Muscle layer of colon (tissue), 2 donors: ENCODE measurements around the gene DIP2C.
A peak's percentile ranks its signal among the peaks of the same experiment; 100 is the strongest.
"Not testable (repeated sequence)": the region's sequence is repeated elsewhere in the genome, so short reads cannot be mapped to it uniquely, and the experiment has no call there.

Experiments
- H3K27ac ChIP-seq: one replicate; pipeline ENCODE4 v1.7.0; 2013; ENCODE audit warnings: low read depth, mild to moderate bottlenecking, low read length, moderate library complexity
- H3K27me3 ChIP-seq, 2 donors: one replicate each; pipeline ENCODE4 v1.7.0; 2013; ENCODE audit warnings: low read length in 2 of 2, mild to moderate bottlenecking in 2 of 2; ENCODE audit not compliant: insufficient read depth in 2 of 2, control insufficient read depth in 1 of 2
- H3K36me3 ChIP-seq: one replicate; pipeline ENCODE4 v1.7.0; 2013; ENCODE audit warnings: mild to moderate bottlenecking, low read length; ENCODE audit not compliant: insufficient read depth
- H3K4me1 ChIP-seq: one replicate; pipeline ENCODE4 v1.7.0; 2013; ENCODE audit warnings: mild to moderate bottlenecking, low read length; ENCODE audit not compliant: insufficient read depth
- H3K4me3 ChIP-seq, 2 donors: one replicate each; pipeline ENCODE4 v1.7.0; 2013; ENCODE audit warnings: low read length in 2 of 2, low read depth in 1 of 2, mild to moderate bottlenecking in 1 of 2, moderate library complexity in 1 of 2
- H3K9ac ChIP-seq: one replicate; pipeline ENCODE4 v1.7.0; 2013; ENCODE audit warnings: low read length
- H3K9me3 ChIP-seq: one replicate; pipeline ENCODE4 v1.7.0; 2013; ENCODE audit warnings: mild to moderate bottlenecking, low read length
- donor health status: abdominal sarcoma.
- donor health status: Adenocarcinoma of cecum.

The DIP2C gene

DNA sequence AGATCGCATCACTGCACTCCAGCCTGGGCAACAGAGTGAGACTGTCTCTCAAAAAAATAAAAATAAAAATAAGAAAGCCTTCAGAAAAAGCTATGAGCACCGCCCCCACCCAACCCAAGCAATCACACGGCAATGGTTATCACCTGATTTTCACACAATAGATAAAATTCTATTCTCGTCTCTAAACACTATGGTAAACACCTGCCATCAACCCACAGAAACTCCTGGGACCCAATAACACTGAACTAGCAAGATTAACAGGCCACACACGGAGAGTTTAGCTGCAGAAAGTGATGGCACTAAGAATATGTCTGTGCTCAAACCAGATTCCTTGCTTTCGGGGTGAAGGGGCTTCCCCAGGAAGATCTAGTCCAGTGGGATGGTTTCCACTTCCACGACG, 173.8 kb downstream of the DIP2C start:
- no peak overlapping the region for H3K9ac ChIP-seq
- H3K4me1 ChIP-seq: peaks cover 52% of the 10 kb centered on the region
- H3K27me3 ChIP-seq: no peaks in the 10 kb centered on the region

DNA sequence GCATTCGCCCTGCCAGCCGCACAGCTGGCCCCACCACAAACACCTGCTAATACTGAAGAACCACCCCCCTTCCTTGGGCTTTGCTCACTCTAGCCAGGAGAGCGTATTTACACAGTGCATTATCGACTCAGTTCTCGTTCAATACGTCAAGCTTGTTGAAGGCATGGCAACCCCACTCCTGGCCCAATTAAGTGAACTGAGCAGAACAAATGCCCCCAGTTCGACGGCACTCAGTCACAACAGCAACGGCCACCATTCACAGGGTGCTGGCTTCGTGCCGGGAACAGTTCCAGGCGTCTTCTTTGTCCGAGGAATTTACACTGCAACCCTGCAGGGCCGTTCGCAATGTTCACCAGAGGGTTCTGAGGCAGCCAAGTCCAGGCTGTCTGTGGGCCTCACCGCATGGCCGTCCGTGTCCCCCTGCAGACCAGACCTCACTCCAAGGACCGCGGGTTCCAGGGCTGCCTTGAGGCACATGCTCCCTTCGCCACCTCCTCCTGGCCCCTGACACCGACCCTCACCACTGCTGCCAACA, 175.3 kb downstream of the DIP2C start:
- peaks cover 58% of the 10 kb centered on the region for H3K4me1 ChIP-seq
- H3K36me3 ChIP-seq: no peaks in the 10 kb centered on the region
- peak overlapping the region in 1 of 2 donors; percentile 33 for H3K4me3 ChIP-seq
- no peaks in the 10 kb centered on the region for H3K27me3 ChIP-seq
- H3K9ac ChIP-seq: peak overlapping the region; percentile 44
- no peaks in the 10 kb centered on the region for H3K9me3 ChIP-seq
- H3K27ac ChIP-seq: peak overlapping the region; percentile 74

More for the DNA sequence above, 173.8 kb downstream of the DIP2C start:
- H3K9me3 ChIP-seq: no peaks in the 10 kb centered on the region
- no peaks in the 10 kb centered on the region for H3K36me3 ChIP-seq
- no peak overlapping the region for H3K27ac ChIP-seq
- no peak overlapping the region for H3K4me3 ChIP-seq

DNA sequence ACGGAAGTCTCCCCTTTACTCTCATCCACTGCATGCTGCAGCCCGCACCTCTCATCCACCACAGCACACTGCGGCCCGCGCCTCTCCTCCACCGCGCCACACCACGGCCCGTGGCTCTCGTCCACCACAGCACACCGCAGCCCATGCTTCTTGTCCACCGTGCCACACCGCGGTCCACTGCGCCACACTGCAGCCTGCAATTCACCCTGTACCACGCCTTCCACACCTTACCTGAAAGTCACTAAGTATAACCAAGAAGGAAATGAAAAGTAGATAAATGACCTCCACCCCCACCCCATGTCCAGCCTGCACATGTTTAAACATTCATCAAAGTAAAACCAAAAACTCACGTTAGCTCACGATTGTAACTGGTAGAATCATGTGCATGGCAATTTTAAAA, 176.1 kb downstream of the DIP2C start:
- Histone ChIP-seq H3K4me3 (peak overlapping the region in 1 of 2 donors; percentile 33), H3K9ac (peak overlapping the region; percentile 44), H3K4me1 (peaks cover 64% of the 10 kb centered on the region), H3K36me3 (no peaks in the 10 kb centered on the region), H3K9me3 (no peaks in the 10 kb centered on the region), H3K27me3 (no peaks in the 10 kb centered on the region), H3K27ac (peak overlapping the region; percentile 74)

DNA sequence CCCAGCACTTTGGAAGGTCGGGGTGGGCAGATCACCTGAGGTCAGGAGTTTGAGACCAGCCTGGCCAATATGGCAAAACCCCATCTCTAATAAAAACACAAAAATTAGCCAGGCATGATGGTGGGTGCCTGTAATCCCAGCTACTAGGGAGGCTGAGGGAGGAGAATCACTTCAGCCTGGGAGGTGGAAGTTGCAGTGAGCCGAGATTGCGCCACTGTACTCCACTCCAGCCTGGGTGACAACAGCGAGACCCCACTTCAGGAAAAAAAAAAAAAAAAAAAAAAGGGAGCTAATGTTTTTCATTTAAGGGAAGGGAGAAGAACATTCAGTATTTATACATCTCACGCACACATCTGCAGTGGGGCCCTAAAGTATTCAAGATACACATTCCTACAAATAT, 176.8 kb downstream of the DIP2C start:
- H3K27ac ChIP-seq: peak overlapping the region; percentile 74
- H3K4me1 ChIP-seq: peaks cover 64% of the 10 kb centered on the region
- H3K36me3 ChIP-seq, H3K9me3 ChIP-seq, H3K27me3 ChIP-seq, H3K4me3 ChIP-seq, H3K9ac ChIP-seq: not testable (repeated sequence)

DNA sequence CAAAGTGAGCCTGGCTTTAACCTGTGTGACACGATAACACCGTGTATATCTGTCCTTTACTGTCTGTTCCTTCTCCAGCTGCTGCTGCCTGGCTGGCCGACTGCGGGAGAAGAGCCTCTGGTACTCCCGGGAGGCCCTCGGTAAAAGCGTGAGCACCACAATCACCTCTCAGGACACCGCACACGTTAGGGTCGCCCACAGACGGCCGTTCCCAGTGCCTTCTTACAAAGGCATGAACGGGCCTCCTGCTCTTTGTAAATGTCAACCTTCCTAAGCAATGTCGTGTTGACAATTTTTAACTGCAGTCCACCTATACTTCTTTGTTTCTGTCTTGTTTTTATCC, 177.6 kb downstream of the DIP2C start:
- H3K9ac ChIP-seq: no peak overlapping the region
- no peaks in the 10 kb centered on the region for H3K27me3 ChIP-seq
- H3K4me1 ChIP-seq: peaks cover 64% of the 10 kb centered on the region
- H3K4me3 ChIP-seq: no peak overlapping the region
- peak overlapping the region; percentile 70 for H3K27ac ChIP-seq
- no peaks in the 10 kb centered on the region for H3K9me3 ChIP-seq
- no peaks in the 10 kb centered on the region for H3K36me3 ChIP-seq

DNA sequence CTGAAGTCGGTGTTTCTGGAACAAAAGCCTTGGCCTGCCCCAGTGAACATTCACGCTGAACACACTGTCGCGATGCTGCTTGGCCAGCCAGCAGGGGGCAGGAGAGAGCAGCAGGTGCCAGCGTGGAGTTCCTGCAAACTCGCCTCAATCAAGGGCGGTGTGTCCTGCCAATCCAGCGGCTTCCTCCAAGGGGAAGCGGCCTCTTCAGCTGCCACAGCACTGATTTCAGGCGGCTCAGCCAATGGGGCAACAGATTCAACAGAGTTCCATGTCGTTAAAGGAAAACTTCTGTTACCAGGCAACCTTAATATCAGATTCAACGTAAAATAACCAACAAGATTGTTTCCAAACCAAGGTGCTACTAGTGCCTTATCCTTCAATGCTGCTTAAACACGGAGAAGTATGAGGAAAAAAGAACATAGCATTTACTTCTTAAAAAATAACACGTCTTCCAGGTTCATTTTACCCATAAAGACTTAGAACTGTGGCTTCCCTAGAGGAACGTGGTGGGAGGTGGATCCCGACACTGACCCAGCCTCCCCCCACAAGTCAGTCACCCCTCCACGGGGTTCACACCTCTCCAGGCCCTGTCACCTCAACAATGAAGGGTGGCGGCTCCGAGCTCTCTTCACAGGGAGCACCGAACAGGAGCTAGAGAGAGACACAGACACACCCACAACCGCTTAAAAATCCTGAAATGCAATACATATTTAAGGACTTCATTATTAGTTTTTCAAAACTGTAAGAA, 178.2 kb downstream of the DIP2C start:
- H3K9me3 ChIP-seq: no peaks in the 10 kb centered on the region
- H3K27me3 ChIP-seq: no peaks in the 10 kb centered on the region
- H3K9ac ChIP-seq: peak overlapping the region; percentile 9
- H3K4me1 ChIP-seq: peaks cover 64% of the 10 kb centered on the region
- no peaks in the 10 kb centered on the region for H3K36me3 ChIP-seq
- no peak overlapping the region for H3K4me3 ChIP-seq
- peak overlapping the region; percentile 70 for H3K27ac ChIP-seq

DNA sequence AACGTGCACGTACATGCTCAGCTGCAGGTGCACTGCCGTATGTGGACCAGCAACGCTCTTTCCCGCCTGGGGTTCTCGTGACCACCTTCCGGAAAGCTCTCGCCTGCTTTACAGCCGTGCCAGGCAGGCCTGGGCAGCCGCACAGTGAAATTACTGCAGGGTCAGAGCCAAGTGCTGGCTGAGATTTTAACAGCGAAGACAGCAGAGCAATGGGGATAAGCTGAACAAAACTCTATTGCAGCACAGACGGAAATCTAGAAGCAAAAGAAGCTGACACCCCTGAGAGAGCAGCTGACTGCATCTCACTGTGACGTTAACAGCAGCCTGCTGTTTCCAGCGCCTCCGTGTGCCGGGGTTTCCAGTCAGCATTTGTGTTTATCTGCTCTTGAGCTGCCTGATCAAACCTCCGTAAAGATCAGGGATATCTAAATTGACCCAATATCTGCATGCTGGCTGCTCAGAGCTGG, 179.0 kb downstream of the DIP2C start:
- H3K36me3 ChIP-seq: no peaks in the 10 kb centered on the region
- H3K27me3 ChIP-seq: no peaks in the 10 kb centered on the region
- H3K9ac ChIP-seq: peak overlapping the region; percentile 55
- H3K4me1 ChIP-seq: peaks cover 72% of the 10 kb centered on the region
- H3K9me3 ChIP-seq: no peaks in the 10 kb centered on the region
- H3K27ac ChIP-seq: peak overlapping the region; percentile 70
- H3K4me3 ChIP-seq: no peak overlapping the region

GRCh38 chr10:509361-510102, 179.9 kb downstream of the DIP2C start:
- no peaks in the 10 kb centered on the region for H3K27me3 ChIP-seq
- H3K36me3 ChIP-seq: no peaks in the 10 kb centered on the region
- peak overlapping the region; percentile 70 for H3K27ac ChIP-seq
- peak overlapping the region in 1 of 2 donors; percentile 4 for H3K4me3 ChIP-seq
- H3K9ac ChIP-seq: peak overlapping the region; percentile 55
- no peaks in the 10 kb centered on the region for H3K9me3 ChIP-seq
- H3K4me1 ChIP-seq: peaks cover 65% of the 10 kb centered on the region

- Histone ChIP-seq H3K4me1 (peaks cover 58% of the 10 kb centered on the region), H3K4me3 (no peak overlapping the region), H3K9ac (no peak overlapping the region), H3K9me3 (no peaks in the 10 kb centered on the region), H3K27ac (no peak overlapping the region), H3K36me3 (no peaks in the 10 kb centered on the region), H3K27me3 (no peaks in the 10 kb centered on the region)
Observed at GRCh38 chr10:508726-509125, 180.7 kb downstream of the DIP2C start.

GRCh38 chr10:507908-508444, 181.5 kb downstream of the DIP2C start:
- H3K27me3 ChIP-seq: no peaks in the 10 kb centered on the region
- H3K4me1 ChIP-seq: peaks cover 50% of the 10 kb centered on the region
- H3K9ac ChIP-seq: no peak overlapping the region
- no peaks in the 10 kb centered on the region for H3K9me3 ChIP-seq
- no peak overlapping the region for H3K4me3 ChIP-seq
- H3K36me3 ChIP-seq: no peaks in the 10 kb centered on the region
- H3K27ac ChIP-seq: no peak overlapping the region

DNA sequence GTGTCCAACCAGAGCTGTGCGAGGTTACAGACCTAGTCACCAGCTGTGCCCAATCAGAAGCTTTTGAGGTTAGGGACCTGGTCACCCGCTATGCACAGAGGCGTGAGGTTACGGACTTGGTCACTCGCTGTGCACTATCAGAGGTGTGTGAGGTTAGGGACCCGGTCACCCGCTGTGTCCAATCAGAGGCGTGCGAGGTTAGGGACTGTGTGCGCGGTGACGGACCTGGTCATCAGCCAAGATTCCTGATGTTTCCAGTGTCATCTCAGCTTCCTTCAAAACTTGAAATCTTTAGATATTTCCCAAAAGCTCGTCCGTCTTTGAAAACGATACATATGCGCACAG, 182.1 kb downstream of the DIP2C start:
- no peak overlapping the region for H3K27ac ChIP-seq
- no peak overlapping the region for H3K4me3 ChIP-seq
- H3K9me3 ChIP-seq: no peaks in the 10 kb centered on the region
- peaks cover 44% of the 10 kb centered on the region for H3K4me1 ChIP-seq
- no peaks in the 10 kb centered on the region for H3K27me3 ChIP-seq
- no peaks in the 10 kb centered on the region for H3K36me3 ChIP-seq
- H3K9ac ChIP-seq: no peak overlapping the region
